HG03520 (cell line): ENCODE data around the gene C19orf44.
A peak's percentile ranks its signal among the peaks of the same experiment; 100 is the strongest.
"Not testable (repeated sequence)": the region's sequence is repeated elsewhere in the genome, so short reads cannot be mapped to it uniquely, and the experiment has no call there.

Experiments used
- ATAC-seq: cut with Tn5 transposase; IDR thresholded peaks from one replicate; pipeline ENCODE4 v1.9.1; 2021; ENCODE audit warnings: mild to moderate bottlenecking, moderate library complexity; ENCODE audit not compliant: unreplicated experiment

The C19orf44 gene

GRCh38 chr19:16466802-16467427, 29.3 kb upstream of the C19orf44 start:
- not testable (repeated sequence) for ATAC-seq

- ATAC-seq = no peak
Observed at GRCh38 chr19:16467581-16467980, 28.6 kb upstream of the C19orf44 start.

GRCh38 chr19:16470541-16470910, 25.7 kb upstream of the C19orf44 start:
- ATAC-seq = no peak

- ATAC-seq = peak; percentile 19
Observed at GRCh38 chr19:16470911-16471811, 25.0 kb upstream of the C19orf44 start.

GRCh38 chr19:16472559-16472899, 23.7 kb upstream of the C19orf44 start:
- ATAC-seq = not testable (repeated sequence)

GRCh38 chr19:16472992-16473391, 23.2 kb upstream of the C19orf44 start:
- ATAC-seq = no peak

GRCh38 chr19:16473875-16474392, 22.3 kb upstream of the C19orf44 start:
- ATAC-seq = no peak

- ATAC-seq = no peak
Observed at GRCh38 chr19:16476401-16476800, 19.8 kb upstream of the C19orf44 start.

- no peak for ATAC-seq
Observed at GRCh38 chr19:16477311-16477710, 18.9 kb upstream of the C19orf44 start.

GRCh38 chr19:16482745-16483144, 13.4 kb upstream of the C19orf44 start:
- no peak for ATAC-seq

- not testable (repeated sequence) for ATAC-seq
Observed at GRCh38 chr19:16486476-16486875, 9.7 kb upstream of the C19orf44 start.

GRCh38 chr19:16496613-16496983, 404 bp downstream of the C19orf44 start:
- no peak for ATAC-seq

GRCh38 chr19:16497042-16497441, 848 bp downstream of the C19orf44 start:
- no peak for ATAC-seq

GRCh38 chr19:16497837-16498236, 1.6 kb downstream of the C19orf44 start:
- no peak for ATAC-seq

- ATAC-seq = no peak
Observed at GRCh38 chr19:16504271-16504670, 8.1 kb downstream of the C19orf44 start.

- ATAC-seq = not testable (repeated sequence)
Observed at GRCh38 chr19:16506161-16506560, 10.0 kb downstream of the C19orf44 start.

- no peak for ATAC-seq
Observed at GRCh38 chr19:16506961-16507360, 10.8 kb downstream of the C19orf44 start.

GRCh38 chr19:16508546-16508945, 12.4 kb downstream of the C19orf44 start:
- no peak for ATAC-seq

- no peak for ATAC-seq
Observed at GRCh38 chr19:16509141-16510061, 13.2 kb downstream of the C19orf44 start.

GRCh38 chr19:16512611-16513010, 16.4 kb downstream of the C19orf44 start:
- ATAC-seq = not testable (repeated sequence)

GRCh38 chr19:16514383-16515019, 18.3 kb downstream of the C19orf44 start:
- ATAC-seq = no peak
